Gastrocnemius medialis (tissue), 4 donors: ENCODE measurements around the gene RUFY2. TPM values are rescaled to one million over a fixed set of nuclear protein-coding genes. Genes with fewer than 3 reads are reported as not detected.

Experiments used
- ATAC-seq, 2 donors: fragments of 150-250 bp; one replicate each; pipeline ENCODE4 v1.9.1; 2016
- DNase-seq, 2 donors: peaks; one replicate each; pipeline ENCODE4 v3.0.0-alpha.2; 2019
- H3K27ac ChIP-seq, 4 donors: fragments of 200-600 bp; sonication (generic); 1 replicate in 1 of 4; 2 replicates in 3 of 4; pipeline ENCODE4 v1.5.1; 2016 to 2018; ENCODE audit warnings: mild to moderate bottlenecking in 2 of 4, moderate library complexity in 1 of 4
- H3K27me3 ChIP-seq, 3 donors: fragments of 200-600 bp; sonication (generic) in 2 of 3; 1 replicate in 1 of 3; 2 replicates in 2 of 3; pipeline versions ENCODE4 v1.5.1 to v1.6.0; 2016 to 2019; ENCODE audit warnings: mild to moderate bottlenecking in 1 of 3, moderate library complexity in 1 of 3
- H3K36me3 ChIP-seq, 2 donors: fragments of 200-600 bp; sonication (generic) in 1 of 2; one replicate each; pipeline ENCODE4 v1.5.1; 2017 to 2018
- H3K4me1 ChIP-seq, 2 donors: fragments of 200-600 bp; sonication (generic) in 1 of 2; one replicate each; pipeline ENCODE4 v1.5.1; 2016 to 2017; ENCODE audit warnings: mild to moderate bottlenecking in 2 of 2
- H3K4me3 ChIP-seq, 4 donors: fragments of 200-600 bp; sonication (generic) in 3 of 4; 1 replicate in 1 of 4; 2 replicates in 3 of 4; pipeline ENCODE4 v1.5.1; 2016 to 2019; ENCODE audit warnings: mild to moderate bottlenecking in 2 of 4
- H3K9me3 ChIP-seq, 3 donors: fragments of 200-600 bp; sonication (generic) in 2 of 3; 1 replicate in 1 of 3; 2 replicates in 2 of 3; pipeline ENCODE4 v1.5.1; 2016 to 2019
- CTCF ChIP-seq, 5 experiments: fragments of 450-650 bp in 3 of 5; fragments of 200-600 bp in 2 of 5; sonication (generic) in 2 of 5; IDR thresholded peaks in 4 of 5; conservative IDR thresholded peaks in 1 of 5; 1 replicate in 4 of 5; 2 replicates in 1 of 5; pipeline ENCODE4 v1.5.1; 2016 to 2019; ENCODE audit warnings: antibody characterized with exemption in 5 of 5, mild to moderate bottlenecking in 3 of 5, moderate library complexity in 3 of 5
- POLR2A ChIP-seq, 2 donors: fragments of 450-650 bp; IDR thresholded peaks; one replicate each; pipeline ENCODE4 v1.6.1; 2017; ENCODE audit warnings: antibody characterized with exemption in 2 of 2, mild to moderate bottlenecking in 2 of 2, moderate library complexity in 2 of 2
- in situ Hi-C, 4 donors: fragments of 200-750 bp; cut with MboI; loops; one replicate each; pipeline versions ENCODE4 v1.15.0 to v1.8.0; 2017; ENCODE audit warnings: low sequenced_read_pairs in 4 of 4
- intact Hi-C: fragments of 100-400 bp; cut with DNase I; formaldehyde crosslinking; loops from one replicate; pipeline ENCODE4 v1.15.1; 2023; ENCODE audit warnings: low total_unique reads
- total RNA-seq, 4 donors: library from RNA; depleted of rRNA; stranded (reverse); fragments of >200 nt; gene quantifications; one replicate each; pipeline versions ENCODE4 v1.1.0 to v1.2.3, GENCODE V29; 2016

Gene RUFY2
- total RNA-seq, 4 donors from 2014 or later = 8.9 to 15.7 (median 11.7) TPM

GRCh38 chr10:68333440-68334431 lies 73.3 kb downstream of the RUFY2 start:
- DNase-seq (no peak), ATAC-seq (no peak)
- peak overlapping the region; percentile 99 to 100 (median 100) for H3K27ac ChIP-seq
- intact Hi-C loops = loop anchor here (2.0 to 10.0 kb wide), 6 partner anchors 74 to 669 kb away; partner anchors contain the start of genes CCAR1, HERC4 and RUFY2
- peak overlapping the region; percentile 94 to 98 (median 97) for H3K4me3 ChIP-seq
- no peak for TF ChIP-seq POLR2A (IDR thresholded peaks at IDR 0.05)
- no peak for TF ChIP-seq CTCF (IDR thresholded peaks at IDR 0.05 in 4 of 5, conservative IDR thresholded peaks at IDR 0.05 in 1 of 5)
- no peaks in the 10 kb centered on the region for H3K27me3 ChIP-seq
- in situ Hi-C loops = loop anchor here in 2 of 4 donors (25.0 kb wide), 2 partner anchors 271 to 446 kb away; partner anchors contain the start of gene SIRT1 (in 1 of the 2)
- peaks cover 0 to 6% of the 10 kb centered on the region in 2 donors for H3K36me3 ChIP-seq
- H3K4me1 ChIP-seq = peaks cover 43 to 56% of the 10 kb centered on the region in 2 donors
- H3K9me3 ChIP-seq = no peaks in the 10 kb centered on the region

- in situ Hi-C loops (loop anchor here in 2 of 4 donors (25.0 kb wide), 2 partner anchors 271 to 446 kb away; partner anchors contain the start of gene SIRT1 (in 1 of the 2)), intact Hi-C loops (loop anchor here (2.0 to 10.0 kb wide), 6 partner anchors 74 to 668 kb away; partner anchors contain the start of genes CCAR1, HERC4 and RUFY2)
- Histone ChIP-seq H3K9me3 (no peaks in the 10 kb centered on the region), H3K27ac (peak overlapping the region; percentile 99 to 100 (median 100)), H3K4me1 (peaks cover 50 to 60% of the 10 kb centered on the region in 2 donors), H3K36me3 (no peaks in the 10 kb centered on the region), H3K27me3 (no peaks in the 10 kb centered on the region), H3K4me3 (peak overlapping the region; percentile 94 to 98 (median 97))
- no peak for TF ChIP-seq CTCF (IDR thresholded peaks at IDR 0.05 in 4 of 5, conservative IDR thresholded peaks at IDR 0.05 in 1 of 5)
- ATAC-seq (no peak), DNase-seq (no peak)
Observed at GRCh38 chr10:68333058-68333395, 74.0 kb downstream of the RUFY2 start.

- in situ Hi-C loops = loop anchor here in 2 of 4 donors (25.0 kb wide), 2 partner anchors 270 to 445 kb away; partner anchors contain the start of gene SIRT1 (in 1 of the 2)
- intact Hi-C loops = loop anchor here (2.0 to 10.0 kb wide), 6 partner anchors 75 to 668 kb away; partner anchors contain the start of genes CCAR1, HERC4 and RUFY2
- ATAC-seq (peak; percentile 47 to 50), DNase-seq (peak; percentile 57 to 66)
- Histone ChIP-seq H3K9me3 (no peaks in the 10 kb centered on the region), H3K4me3 (peak within 1 kb of the TSS; percentile 94 to 98 (median 97)), H3K36me3 (no peaks in the 10 kb centered on the region), H3K27ac (peak within 1 kb of the TSS; percentile 99 to 100 (median 100)), H3K4me1 (peaks cover 51 to 59% of the 10 kb centered on the region in 2 donors), H3K27me3 (no peaks in the 10 kb centered on the region)
- TF ChIP-seq POLR2A (IDR thresholded peaks at IDR 0.05) (peak; percentile 33 to 62), CTCF (IDR thresholded peaks at IDR 0.05 in 4 of 5, conservative IDR thresholded peaks at IDR 0.05 in 1 of 5) (peak in 4 of 5 experiments; percentile 29 to 56 (median 52))
Observed at GRCh38 chr10:68332259-68333057, 74.6 kb downstream of the RUFY2 start, which contains the start of gene PBLD. Gene PBLD (minus strand): TSS chr10:68332928. CDS start chr10:68306844, 26,084 bp downstream.
